Testis (tissue), 3 donors: ENCODE measurements around the gene HECA. TPM values are rescaled to one million over a fixed set of nuclear protein-coding genes. Genes with fewer than 3 reads are reported as not detected.

Experiments used
- DNase-seq: peaks from one replicate; pipeline ENCODE4 v3.0.0-alpha.2; 2019
- H3K27ac ChIP-seq, 2 donors: fragments of 200-600 bp; sonication (generic); one replicate each; pipeline ENCODE4 v1.5.1; 2019
- H3K27me3 ChIP-seq: fragments of 200-600 bp; sonication (generic); one replicate; pipeline ENCODE4 v1.5.1; 2019
- H3K36me3 ChIP-seq: fragments of 200-600 bp; sonication (generic); one replicate; pipeline ENCODE4 v1.5.1; 2017; ENCODE audit warnings: low read depth; ENCODE audit errors: missing control alignments
- H3K4me1 ChIP-seq: fragments of 200-600 bp; sonication (generic); one replicate; pipeline ENCODE4 v1.5.1; 2019
- H3K4me3 ChIP-seq, 2 donors: fragments of 200-600 bp; sonication (generic); one replicate each; pipeline ENCODE4 v1.5.1; 2017 to 2019
- H3K9me3 ChIP-seq: fragments of 200-600 bp; sonication (generic); one replicate; pipeline ENCODE4 v1.5.1; 2017
- POLR2A ChIP-seq: fragments of 450-650 bp; IDR thresholded peaks from one replicate; pipeline ENCODE4 v1.6.1; 2017; ENCODE audit warnings: antibody characterized with exemption, mild to moderate bottlenecking, moderate library complexity
- WGBS, 2 donors: methylation state at CpG; one replicate each; pipeline ENCODE4 v1.1.5; 2018; 5-methylcytosine and 5-hydroxymethylcytosine counted together
- intact Hi-C: fragments of 100-400 bp; cut with DNase I; formaldehyde crosslinking; loops from one replicate; pipeline ENCODE4 v1.15.1; 2023; ENCODE audit warnings: low total_unique reads
- polyA plus RNA-seq: library from polyadenylated mRNA; stranded (reverse); fragments of 350-450 nt; fragmentation: Illumina TruSeq; extraction: RNeasy Lipid Tissue Mini Kit (QIAGEN cat#74804); gene quantifications from one replicate; pipeline ENCODE4 v1.2.3, GENCODE V29; 2014; ENCODE audit warnings: low read depth, low replicate concordance; ENCODE audit not compliant: insufficient read depth
- total RNA-seq, 2 donors: library from RNA; depleted of rRNA; stranded (reverse); fragments of >200 nt; gene quantifications; one replicate each; pipeline ENCODE4 v1.2.3, GENCODE V29; 2016
- TF ChIP-seq, protein P1 (sequence below), 3 experiments: fragments of 450-650 bp in 2 of 3; fragments of 200-600 bp in 1 of 3; sonication (generic) in 1 of 3; IDR thresholded peaks; one replicate each; pipeline ENCODE4 v1.5.1; 2016 to 2019; ENCODE audit warnings: antibody characterized with exemption in 3 of 3, mild to moderate bottlenecking in 2 of 3, moderate library complexity in 1 of 3

HECA gene
- total and polyA plus RNA-seq, 3 donors from 2014 or later = 19.1 to 47.4 (median 40.2) TPM

DNA sequence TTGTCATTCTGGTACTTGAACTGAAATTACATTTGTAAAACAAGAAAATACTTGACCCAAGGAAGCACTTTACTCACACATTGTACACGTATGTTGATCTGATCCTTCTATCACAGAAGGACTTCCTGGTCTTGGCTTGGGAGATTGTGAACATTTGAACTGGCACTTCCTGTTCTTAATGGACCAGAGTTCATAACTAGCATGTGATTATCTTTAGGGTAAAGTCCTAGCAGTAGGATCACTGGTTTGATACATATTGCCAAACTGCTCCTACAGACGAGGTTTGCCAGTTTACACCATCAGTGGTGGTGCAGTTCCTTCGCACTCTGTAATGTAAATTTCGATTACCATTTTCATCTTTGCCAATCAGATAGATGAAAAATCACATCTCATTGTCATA lies 12.7 kb downstream of the HECA start:
- TF ChIP-seq, protein P1, sequence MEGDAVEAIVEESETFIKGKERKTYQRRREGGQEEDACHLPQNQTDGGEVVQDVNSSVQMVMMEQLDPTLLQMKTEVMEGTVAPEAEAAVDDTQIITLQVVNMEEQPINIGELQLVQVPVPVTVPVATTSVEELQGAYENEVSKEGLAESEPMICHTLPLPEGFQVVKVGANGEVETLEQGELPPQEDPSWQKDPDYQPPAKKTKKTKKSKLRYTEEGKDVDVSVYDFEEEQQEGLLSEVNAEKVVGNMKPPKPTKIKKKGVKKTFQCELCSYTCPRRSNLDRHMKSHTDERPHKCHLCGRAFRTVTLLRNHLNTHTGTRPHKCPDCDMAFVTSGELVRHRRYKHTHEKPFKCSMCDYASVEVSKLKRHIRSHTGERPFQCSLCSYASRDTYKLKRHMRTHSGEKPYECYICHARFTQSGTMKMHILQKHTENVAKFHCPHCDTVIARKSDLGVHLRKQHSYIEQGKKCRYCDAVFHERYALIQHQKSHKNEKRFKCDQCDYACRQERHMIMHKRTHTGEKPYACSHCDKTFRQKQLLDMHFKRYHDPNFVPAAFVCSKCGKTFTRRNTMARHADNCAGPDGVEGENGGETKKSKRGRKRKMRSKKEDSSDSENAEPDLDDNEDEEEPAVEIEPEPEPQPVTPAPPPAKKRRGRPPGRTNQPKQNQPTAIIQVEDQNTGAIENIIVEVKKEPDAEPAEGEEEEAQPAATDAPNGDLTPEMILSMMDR (IDR thresholded peaks at IDR 0.05) = no peak
- no peak for TF ChIP-seq POLR2A
- no peak overlapping the region for H3K4me3 ChIP-seq
- H3K36me3 ChIP-seq = no peaks in the 10 kb centered on the region
- peaks cover 31% of the 10 kb centered on the region for H3K4me1 ChIP-seq
- no peaks in the 10 kb centered on the region for H3K9me3 ChIP-seq
- intact Hi-C loops = no loop called here
- no peak overlapping the region for H3K27ac ChIP-seq
- no peak for DNase-seq
- no peaks in the 10 kb centered on the region for H3K27me3 ChIP-seq
- WGBS, 2 donors = 78% methylated on average over 4 of the region's 4 CpGs

DNA sequence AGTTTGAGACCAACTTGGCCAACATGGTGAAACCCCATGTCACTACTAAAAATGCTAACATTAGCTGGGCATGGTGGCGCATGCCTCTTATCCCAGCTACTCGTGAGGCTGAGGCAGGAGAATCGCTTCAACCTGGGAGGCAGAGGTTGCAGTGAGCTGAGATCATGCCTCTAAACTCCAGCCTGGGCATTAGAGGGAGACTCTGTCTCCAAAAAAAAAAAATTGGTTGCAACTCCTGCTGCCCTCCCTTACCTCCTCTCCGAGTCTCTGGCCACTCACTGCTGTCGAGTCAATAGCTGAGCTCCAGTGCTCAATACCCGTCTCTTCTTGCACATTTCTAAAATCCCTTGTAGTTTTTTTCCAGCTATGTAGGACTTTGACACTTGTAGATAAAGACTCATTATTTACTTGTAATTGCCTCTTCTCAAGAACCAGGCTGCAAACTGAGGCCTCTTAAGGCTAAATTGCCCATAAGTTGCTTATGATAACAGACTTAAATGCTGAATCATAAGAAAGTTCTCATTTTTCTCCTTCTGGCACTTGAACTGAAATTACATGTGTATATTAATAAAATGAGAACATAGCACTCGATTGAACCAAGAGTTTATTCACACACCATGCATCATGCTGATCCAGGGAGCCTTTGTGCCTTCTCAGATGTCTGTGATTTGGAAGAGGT lies 13.8 kb downstream of the HECA start:
- WGBS, 2 donors = 57 to 70% methylated on average over 7 of the region's 7 CpGs
- H3K36me3 ChIP-seq = no peaks in the 10 kb centered on the region
- TF ChIP-seq, protein P1 (IDR thresholded peaks at IDR 0.05) = no peak
- no peak for TF ChIP-seq POLR2A
- no peak for DNase-seq
- no peak overlapping the region for H3K4me3 ChIP-seq
- H3K9me3 ChIP-seq = no peaks in the 10 kb centered on the region
- H3K4me1 ChIP-seq = peaks cover 31% of the 10 kb centered on the region
- no peak overlapping the region for H3K27ac ChIP-seq
- H3K27me3 ChIP-seq = no peaks in the 10 kb centered on the region
- intact Hi-C loops = no loop called here

DNA sequence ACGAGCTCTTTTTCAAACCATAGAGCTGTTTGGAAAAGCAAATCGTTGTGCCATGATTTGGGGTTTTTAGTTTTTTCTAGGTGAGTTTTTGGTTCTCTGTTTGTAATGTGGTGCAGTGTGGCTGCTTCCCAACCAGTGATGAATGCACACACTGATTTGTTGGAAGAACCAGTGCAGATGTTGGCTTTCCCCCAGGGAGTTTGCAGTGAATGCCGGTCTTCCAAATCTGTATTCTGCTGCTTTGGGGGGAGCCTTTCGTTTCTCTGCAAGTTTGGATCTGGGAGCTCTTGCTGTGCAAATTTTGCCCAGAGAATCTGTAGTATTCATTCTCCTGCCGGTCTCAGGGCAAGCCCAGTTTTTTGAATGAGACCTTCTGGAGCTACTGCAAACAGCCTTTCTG lies 14.5 kb downstream of the HECA start:
- DNase-seq = peak; percentile 36
- intact Hi-C loops = no loop called here

DNA sequence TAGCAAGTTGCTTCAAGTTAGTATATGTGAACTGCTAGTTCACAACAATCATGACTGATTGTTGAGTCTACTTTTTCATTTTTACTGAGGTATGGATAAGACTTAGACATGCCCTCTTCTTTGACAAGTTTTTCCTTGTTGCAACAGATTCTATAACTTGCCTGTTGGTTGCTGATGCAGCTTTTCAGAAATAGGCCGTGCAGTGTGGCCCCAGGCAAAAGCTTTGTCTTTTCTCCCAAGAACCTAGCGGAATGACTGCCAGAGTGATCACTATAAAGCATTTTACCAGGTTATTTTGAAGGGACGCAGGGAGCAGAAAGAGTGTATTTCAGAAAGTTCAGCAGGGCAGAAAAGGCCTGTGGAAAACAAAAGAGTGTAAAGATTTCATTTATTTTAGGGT lies 16.0 kb downstream of the HECA start:
- WGBS, 2 donors = 89 to 92% methylated on average over 3 of the region's 3 CpGs
- intact Hi-C loops = no loop called here
- no peaks in the 10 kb centered on the region for H3K9me3 ChIP-seq
- H3K4me3 ChIP-seq = no peak overlapping the region
- no peaks in the 10 kb centered on the region for H3K36me3 ChIP-seq
- H3K27me3 ChIP-seq = no peaks in the 10 kb centered on the region
- DNase-seq = no peak
- no peak for TF ChIP-seq POLR2A
- TF ChIP-seq, protein P1 (IDR thresholded peaks at IDR 0.05) = no peak
- peaks cover 31% of the 10 kb centered on the region for H3K4me1 ChIP-seq
- no peak overlapping the region for H3K27ac ChIP-seq

More for the DNA sequence above, 14.5 kb downstream of the HECA start:
- Histone ChIP-seq H3K27ac (no peak overlapping the region), H3K9me3 (no peaks in the 10 kb centered on the region), H3K27me3 (no peaks in the 10 kb centered on the region), H3K36me3 (no peaks in the 10 kb centered on the region), H3K4me1 (peaks cover 31% of the 10 kb centered on the region), H3K4me3 (no peak overlapping the region)
- WGBS, 2 donors = 36 to 53% methylated on average over 5 of the region's 5 CpGs
- no peak for TF ChIP-seq POLR2A
- TF ChIP-seq, protein P1 (IDR thresholded peaks at IDR 0.05) = no peak
